Transverse colon (tissue), 4 donors: ENCODE data around the gene PIK3R5. TPM values are rescaled to one million over a fixed set of nuclear protein-coding genes. Genes with fewer than 3 reads are reported as not detected.
A peak's percentile ranks its signal among the peaks of the same experiment; 100 is the strongest.

ENCODE experiments used
- DNase-seq: peaks from one replicate; pipeline ENCODE4 v3.0.0-alpha.2; 2019
- H3K27ac ChIP-seq, 4 donors: fragments of 200-600 bp; sonication (generic); 2 replicates each; pipeline ENCODE4 v1.5.1; 2016 to 2018; ENCODE audit warnings: inconsistent platforms in 4 of 4
- H3K27me3 ChIP-seq: fragments of 200-600 bp; sonication (generic); 2 replicates; pipeline ENCODE4 v1.5.1; 2017; ENCODE audit warnings: inconsistent platforms
- H3K36me3 ChIP-seq, 4 donors: fragments of 200-600 bp; sonication (generic); 2 replicates each; pipeline ENCODE4 v1.5.1; 2017 to 2019; ENCODE audit warnings: inconsistent platforms in 4 of 4
- H3K4me1 ChIP-seq, 4 donors: fragments of 200-600 bp; sonication (generic); 2 replicates each; pipeline ENCODE4 v1.5.1; 2017 to 2020; ENCODE audit warnings: inconsistent platforms in 4 of 4
- H3K4me3 ChIP-seq, 4 donors: fragments of 200-600 bp; sonication (generic); 1 replicate in 1 of 4; 2 replicates in 3 of 4; pipeline versions ENCODE4 v1.5.1 to v1.6.1; 2017 to 2019; ENCODE audit warnings: inconsistent platforms in 4 of 4
- H3K9me3 ChIP-seq, 2 donors: fragments of 200-600 bp; sonication (generic); 2 replicates each; pipeline ENCODE4 v1.5.1; 2017 to 2019; ENCODE audit warnings: inconsistent platforms in 2 of 2
- EP300 ChIP-seq: sonication (generic); formaldehyde crosslinking; IDR thresholded peaks from one replicate; pipeline ENCODE4 v1.6.1; 2017; ENCODE audit warnings: antibody characterized with exemption, low read depth
- POLR2A ChIP-seq: fragments of 450-650 bp; IDR thresholded peaks from one replicate; pipeline ENCODE4 v1.6.1; 2016; ENCODE audit warnings: antibody characterized with exemption, mild to moderate bottlenecking, moderate library complexity
- POLR2AphosphoS5 ChIP-seq, 3 donors: sonication (generic); formaldehyde crosslinking; IDR thresholded peaks; one replicate each; pipeline ENCODE4 v1.6.1; 2016; ENCODE audit warnings: antibody characterized with exemption in 3 of 3
- WGBS, 2 donors: methylation state at CpG; one replicate each; pipeline ENCODE4 v1.1.5; 2018; ENCODE audit warnings: low coverage in 1 of 2; 5-methylcytosine and 5-hydroxymethylcytosine counted together
- in situ Hi-C, 4 donors: fragments of 200-750 bp; cut with MboI; loops; one replicate each; pipeline versions ENCODE4 v1.15.0 to v1.15.1; 2017; ENCODE audit warnings: low sequenced_read_pairs in 3 of 4, low pct_ligation_motif_present in 1 of 4, low pct_unique_long_range_greater_than_20kb in 1 of 4
- intact Hi-C: fragments of 100-400 bp; cut with DNase I; formaldehyde crosslinking; loops from one replicate; pipeline ENCODE4 v1.15.1; 2023; ENCODE audit warnings: low total_unique reads
- total RNA-seq, 4 donors: library from RNA; depleted of rRNA; stranded (reverse); fragments of >200 nt; gene quantifications; one replicate each; pipeline ENCODE4 v1.1.0, GENCODE V29; 2016
- TF ChIP-seq, protein P1 (sequence below), 5 experiments: fragments of 200-600 bp in 3 of 5; fragments of 450-650 bp in 2 of 5; sonication (generic) in 3 of 5; IDR thresholded peaks; 1 replicate in 2 of 5; 2 replicates in 3 of 5; pipeline ENCODE4 v1.5.1; 2016 to 2017; ENCODE audit warnings: antibody characterized with exemption in 5 of 5, inconsistent platforms in 3 of 5, mild to moderate bottlenecking in 2 of 5, moderate library complexity in 1 of 5

The PIK3R5 gene
- total RNA-seq, 4 donors from 2014 or later: 0.40 to 16.1 (median 10.4) TPM

DNA sequence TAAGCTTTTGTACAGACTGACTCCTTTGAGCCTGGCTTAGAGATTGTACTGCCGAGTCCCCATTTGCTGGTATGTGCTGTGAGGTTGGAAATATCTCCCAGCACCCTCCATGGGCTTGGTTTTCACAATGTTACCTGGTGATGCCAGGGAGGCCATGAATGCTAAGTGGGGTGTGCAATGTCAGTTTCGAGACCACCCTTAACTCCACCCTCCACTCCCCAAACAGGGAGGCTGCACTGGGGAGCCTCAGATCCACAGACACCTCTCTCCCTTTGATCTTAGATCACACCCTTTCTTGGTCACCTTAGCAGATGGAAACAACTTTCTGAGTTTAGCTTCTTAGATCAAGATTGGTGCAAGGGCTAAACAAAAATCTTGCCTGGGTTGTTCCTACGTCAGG, 69.4 kb downstream of the PIK3R5 start:
- 92% methylated on average over 3 of the region's 3 CpGs; no CpG with 5 or more reads in 1 of the 2 donors for WGBS, 2 donors
- intact Hi-C loops (no loop called here), in situ Hi-C loops (loop anchor here in 1 of 4 donors (25.0 kb wide), 1 partner anchor 91 kb away; no protein-coding TSS in a partner anchor)

DNA sequence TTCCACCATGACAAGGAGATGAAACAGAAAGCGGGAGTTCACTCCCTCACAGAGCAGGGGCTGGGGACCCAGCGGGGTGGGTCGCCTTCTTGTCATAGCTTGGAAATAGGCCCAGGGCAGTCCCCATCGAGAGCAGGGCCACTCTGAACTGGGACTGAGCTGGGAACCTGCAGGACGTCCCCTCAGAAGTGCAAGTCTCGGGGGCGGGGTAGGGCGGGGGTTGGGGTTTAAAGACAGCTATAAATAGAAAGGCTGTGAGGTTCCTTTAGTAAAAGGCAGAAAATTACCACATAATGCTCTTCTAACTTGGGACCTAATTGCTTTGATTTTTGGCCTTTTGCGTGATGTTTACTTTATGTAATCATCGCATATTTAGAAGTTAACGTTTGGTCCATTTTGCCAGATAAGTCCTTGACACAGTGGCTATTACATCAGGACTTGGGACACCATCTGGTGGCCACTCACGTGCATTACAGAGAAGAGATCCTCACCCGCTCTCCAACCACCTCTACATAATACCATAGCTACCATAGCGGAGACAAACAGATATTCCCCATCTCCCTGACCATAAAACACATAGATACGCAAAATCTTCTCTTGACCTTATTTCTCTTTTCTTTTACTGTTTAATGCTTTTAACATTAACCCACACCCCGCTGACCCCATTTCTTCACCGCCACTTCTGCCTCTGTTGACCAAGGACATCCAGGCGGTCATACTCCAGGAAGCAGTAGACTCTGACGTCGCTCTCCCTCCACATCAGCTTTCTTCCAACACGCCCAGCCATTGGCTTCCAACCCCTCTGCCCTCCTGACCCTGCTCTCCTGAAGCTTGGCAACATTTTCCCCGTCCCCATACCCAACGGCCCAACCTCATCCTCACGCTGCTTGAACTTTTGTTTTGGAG, 70.6 kb downstream of the PIK3R5 start:
- intact Hi-C loops: loop anchor here (5.0 kb wide), 1 partner anchor 1502 kb away; no protein-coding TSS in a partner anchor
- no peak overlapping the region for H3K4me3 ChIP-seq

More for the DNA sequence above, 69.4 kb downstream of the PIK3R5 start:
- Histone ChIP-seq H3K27me3 (no peaks in the 10 kb centered on the region), H3K27ac (no peak overlapping the region), H3K36me3 (no peaks in the 10 kb centered on the region), H3K4me3 (no peak overlapping the region), H3K9me3 (no peaks in the 10 kb centered on the region), H3K4me1 (peaks cover 0 to 5% (median 0%) of the 10 kb centered on the region in 4 donors)
- TF ChIP-seq, protein P1, sequence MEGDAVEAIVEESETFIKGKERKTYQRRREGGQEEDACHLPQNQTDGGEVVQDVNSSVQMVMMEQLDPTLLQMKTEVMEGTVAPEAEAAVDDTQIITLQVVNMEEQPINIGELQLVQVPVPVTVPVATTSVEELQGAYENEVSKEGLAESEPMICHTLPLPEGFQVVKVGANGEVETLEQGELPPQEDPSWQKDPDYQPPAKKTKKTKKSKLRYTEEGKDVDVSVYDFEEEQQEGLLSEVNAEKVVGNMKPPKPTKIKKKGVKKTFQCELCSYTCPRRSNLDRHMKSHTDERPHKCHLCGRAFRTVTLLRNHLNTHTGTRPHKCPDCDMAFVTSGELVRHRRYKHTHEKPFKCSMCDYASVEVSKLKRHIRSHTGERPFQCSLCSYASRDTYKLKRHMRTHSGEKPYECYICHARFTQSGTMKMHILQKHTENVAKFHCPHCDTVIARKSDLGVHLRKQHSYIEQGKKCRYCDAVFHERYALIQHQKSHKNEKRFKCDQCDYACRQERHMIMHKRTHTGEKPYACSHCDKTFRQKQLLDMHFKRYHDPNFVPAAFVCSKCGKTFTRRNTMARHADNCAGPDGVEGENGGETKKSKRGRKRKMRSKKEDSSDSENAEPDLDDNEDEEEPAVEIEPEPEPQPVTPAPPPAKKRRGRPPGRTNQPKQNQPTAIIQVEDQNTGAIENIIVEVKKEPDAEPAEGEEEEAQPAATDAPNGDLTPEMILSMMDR (IDR thresholded peaks at IDR 0.05): no peak
- TF ChIP-seq POLR2AphosphoS5 (IDR thresholded peaks at IDR 0.05) (no peak), POLR2A (no peak), EP300 (no peak)
- no peak for DNase-seq

DNA sequence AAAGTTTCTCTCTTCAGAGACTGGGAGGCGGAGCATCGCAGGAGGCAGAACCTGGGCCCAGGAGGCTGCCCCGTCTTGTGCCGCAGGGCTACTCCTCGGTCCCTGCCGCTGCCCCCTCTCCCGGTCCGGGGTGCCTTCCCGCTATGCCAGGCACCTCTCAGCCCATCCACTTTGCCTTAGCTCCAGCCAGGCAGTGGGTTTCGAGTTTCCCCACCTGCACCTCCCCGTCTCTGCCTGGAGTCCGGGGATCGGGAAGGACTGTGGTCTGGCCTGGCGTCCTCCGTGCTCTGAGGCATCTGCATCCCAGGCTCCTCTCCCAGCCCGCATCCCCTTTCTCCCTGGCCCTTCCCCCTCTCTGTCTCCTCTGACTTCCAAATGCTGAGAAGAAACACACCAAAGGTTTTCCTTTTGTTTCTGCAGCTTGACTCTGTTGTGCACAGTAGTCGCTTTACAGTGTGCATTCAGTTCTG, 71.3 kb downstream of the PIK3R5 start:
- WGBS, 2 donors: 84 to 94% methylated on average over 6 to 17 of the region's 17 CpGs
- no peak for TF ChIP-seq POLR2A
- no peak for TF ChIP-seq POLR2AphosphoS5 (IDR thresholded peaks at IDR 0.05)
- TF ChIP-seq, protein P1 (IDR thresholded peaks at IDR 0.05): no peak
- intact Hi-C loops: loop anchor here (5.0 kb wide), 1 partner anchor 1503 kb away; no protein-coding TSS in a partner anchor
- Histone ChIP-seq H3K27me3 (no peaks in the 10 kb centered on the region), H3K36me3 (no peaks in the 10 kb centered on the region), H3K9me3 (no peaks in the 10 kb centered on the region), H3K27ac (no peak overlapping the region), H3K4me3 (no peak overlapping the region), H3K4me1 (peaks cover 0 to 5% (median 0%) of the 10 kb centered on the region in 4 donors)
- in situ Hi-C loops: loop anchor here in 1 of 4 donors (25.0 kb wide), 1 partner anchor 93 kb away; no protein-coding TSS in a partner anchor
- DNase-seq: peak; percentile 5

More for the DNA sequence above, 70.6 kb downstream of the PIK3R5 start:
- Histone ChIP-seq H3K27ac (no peak overlapping the region), H3K9me3 (no peaks in the 10 kb centered on the region), H3K36me3 (no peaks in the 10 kb centered on the region), H3K4me1 (peaks cover 0 to 5% (median 0%) of the 10 kb centered on the region in 4 donors), H3K27me3 (no peaks in the 10 kb centered on the region)
- DNase-seq: peak; percentile 53
- WGBS, 2 donors: 46 to 62% methylated on average over 10 to 24 of the region's 24 CpGs
- no peak for TF ChIP-seq EP300
- TF ChIP-seq POLR2A: no peak
- TF ChIP-seq, protein P1 (IDR thresholded peaks at IDR 0.05): peak; percentile 60 to 80 (median 76)
- in situ Hi-C loops: loop anchor here in 1 of 4 donors (25.0 kb wide), 1 partner anchor 92 kb away; no protein-coding TSS in a partner anchor

DNA sequence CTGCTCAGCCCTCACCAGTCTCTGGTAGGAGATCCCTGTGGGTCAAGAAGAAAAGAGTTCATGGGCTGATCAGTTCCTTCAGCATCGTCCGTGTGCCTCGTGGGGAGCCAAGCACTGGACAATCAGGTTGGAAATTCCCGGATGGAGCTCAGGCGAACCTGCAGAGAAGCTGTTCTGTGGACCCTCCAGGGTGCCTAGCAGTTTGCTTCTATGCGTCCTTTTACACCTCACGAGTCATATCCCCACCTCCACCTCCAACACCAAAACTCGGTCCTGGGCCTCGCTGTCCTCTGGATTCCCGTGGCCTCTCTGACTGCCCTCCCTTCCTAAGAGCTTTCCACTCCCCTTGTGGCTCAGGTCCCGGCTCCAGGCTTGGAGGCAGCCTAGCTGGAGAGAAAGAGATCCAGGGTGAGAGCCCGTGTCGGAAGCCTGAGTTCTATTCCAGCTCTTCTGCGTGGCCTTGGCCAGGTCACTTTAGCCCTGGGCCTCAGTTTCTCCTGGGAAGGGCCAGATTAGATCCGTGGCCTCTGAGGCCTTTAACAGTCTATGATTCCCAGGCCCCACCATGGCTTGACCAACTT, 71.8 kb downstream of the PIK3R5 start:
- H3K27ac ChIP-seq: no peak overlapping the region
- no peaks in the 10 kb centered on the region for H3K27me3 ChIP-seq
- no peak overlapping the region for H3K4me3 ChIP-seq
- in situ Hi-C loops: loop anchor here in 1 of 4 donors (25.0 kb wide), 1 partner anchor 94 kb away; no protein-coding TSS in a partner anchor
- no peaks in the 10 kb centered on the region for H3K36me3 ChIP-seq
- no peaks in the 10 kb centered on the region for H3K9me3 ChIP-seq
- TF ChIP-seq, protein P1 (IDR thresholded peaks at IDR 0.05): no peak
- TF ChIP-seq POLR2A: no peak
- TF ChIP-seq POLR2AphosphoS5 (IDR thresholded peaks at IDR 0.05): no peak
- no peak for TF ChIP-seq EP300
- DNase-seq: no peak
- 83 to 96% methylated on average over 10 to 15 of the region's 15 CpGs for WGBS, 2 donors
- peaks cover 0 to 5% (median 0%) of the 10 kb centered on the region in 4 donors for H3K4me1 ChIP-seq
- intact Hi-C loops: loop anchor here (5.0 kb wide), 1 partner anchor 1504 kb away; no protein-coding TSS in a partner anchor
